Upper lobe of left lung (tissue), 6 donors: ENCODE results near the gene PSMD1. TPM values are rescaled to one million over a fixed set of nuclear protein-coding genes. Genes with fewer than 3 reads are reported as not detected.

ENCODE experiments used
- ATAC-seq, 2 donors: fragments of 200-7000 bp; cut with Tn5 transposase; one replicate each; pipeline ENCODE4 v1.9.1; 2022; ENCODE audit warnings: mild to moderate bottlenecking in 2 of 2, moderate library complexity in 2 of 2; ENCODE audit not compliant: low FRiP score in 2 of 2
- DNase-seq, 2 donors: peaks; one replicate each; pipeline ENCODE4 v3.0.0-alpha.2; 2019 to 2020
- H3K27ac ChIP-seq, 4 donors: fragments of 200-600 bp; sonication (generic); one replicate each; pipeline ENCODE4 v1.5.1; 2016 to 2019
- H3K27me3 ChIP-seq, 4 donors: fragments of 200-600 bp; sonication (generic); one replicate each; pipeline ENCODE4 v1.5.1; 2017 to 2019
- H3K36me3 ChIP-seq, 4 donors: fragments of 200-600 bp; sonication (generic); one replicate each; pipeline ENCODE4 v1.5.1; 2016 to 2019
- H3K4me1 ChIP-seq, 4 donors: fragments of 200-600 bp; sonication (generic); one replicate each; pipeline ENCODE4 v1.5.1; 2018 to 2019
- H3K4me3 ChIP-seq, 4 donors: fragments of 200-600 bp; sonication (generic); one replicate each; pipeline ENCODE4 v1.5.1; 2017 to 2019; ENCODE audit warnings: mild to moderate bottlenecking in 2 of 4, moderate library complexity in 1 of 4
- H3K9me3 ChIP-seq, 4 donors: fragments of 200-600 bp; sonication (generic); one replicate each; pipeline ENCODE4 v1.5.1; 2018 to 2019
- CTCF ChIP-seq, 6 experiments: fragments of 450-650 bp in 4 of 6; fragments of 200-600 bp in 2 of 6; sonication (generic) in 2 of 6; IDR thresholded peaks; one replicate each; pipeline ENCODE4 v1.5.1; 2016 to 2019; ENCODE audit warnings: antibody characterized with exemption in 6 of 6
- EP300 ChIP-seq, 4 donors: sonication (generic); formaldehyde crosslinking; IDR thresholded peaks; one replicate each; pipeline ENCODE4 v1.5.1; 2017; ENCODE audit warnings: antibody characterized with exemption in 4 of 4, control low read depth in 2 of 4
- POLR2A ChIP-seq, 4 donors: fragments of 450-650 bp; IDR thresholded peaks; one replicate each; pipeline ENCODE4 v1.5.1; 2016 to 2017; ENCODE audit warnings: antibody characterized with exemption in 4 of 4, mild to moderate bottlenecking in 2 of 4
- POLR2AphosphoS5 ChIP-seq, 2 donors: sonication (generic); formaldehyde crosslinking; IDR thresholded peaks; one replicate each; pipeline ENCODE4 v1.5.1; 2017; ENCODE audit warnings: antibody characterized with exemption in 2 of 2
- whole genome bisulfite sequencing, 2 donors: methylation state at CpG; one replicate each; pipeline ENCODE4 v1.1.5; 2017 to 2018; 5-methylcytosine and 5-hydroxymethylcytosine counted together
- total RNA-seq, 6 donors: library from RNA; depleted of rRNA in 4 of 6; stranded (reverse); fragments of >200 nt in 4 of 6; gene quantifications; one replicate each; pipeline versions ENCODE4 v1.1.0 to v1.2.1, GENCODE V29; 2016 to 2021
- donor health status: DM: no; HTN: no; CAD: no; lungs with moderate emphysema.
- donor health status: DM: no; HTN: yes; CAD: no; lungs with severe emphysema.

Gene PSMD1
- total RNA-seq, 6 donors from 2014 or later = 24.6 to 68.1 (median 57.0) TPM

- no peak for ATAC-seq
- no peak for TF ChIP-seq POLR2A (IDR thresholded peaks at IDR 0.05)
- no peak for TF ChIP-seq POLR2AphosphoS5 (IDR thresholded peaks at IDR 0.05)
- TF ChIP-seq CTCF (IDR thresholded peaks at IDR 0.05) = no peak
- TF ChIP-seq EP300 (IDR thresholded peaks at IDR 0.05) = no peak
- H3K27me3 ChIP-seq = peaks cover 0 to 26% (median 12%) of the 10 kb centered on the region in 4 donors
- H3K4me3 ChIP-seq = no peak overlapping the region
- H3K4me1 ChIP-seq = peaks cover 4 to 15% (median 7%) of the 10 kb centered on the region in 4 donors
- no peak overlapping the region for H3K27ac ChIP-seq
- H3K9me3 ChIP-seq = no peaks in the 10 kb centered on the region
- WGBS, 2 donors = 18 to 26% methylated on average over 4 of the region's 4 CpGs
- no peaks in the 10 kb centered on the region for H3K36me3 ChIP-seq
- DNase-seq = no peak
These were observed 22.3 kb upstream of the PSMD1 start for GRCh38 chr2:231034291-231034882.

- WGBS, 2 donors = 74 to 78% methylated on average over 4 of the region's 4 CpGs
These were observed 20.5 kb upstream of the PSMD1 start for GRCh38 chr2:231036131-231036530.

GRCh38 chr2:231036578-231037106 is 20.0 kb upstream of the PSMD1 start:
- DNase-seq = no peak
- H3K4me1 ChIP-seq = peaks cover 4 to 15% (median 7%) of the 10 kb centered on the region in 4 donors
- H3K27me3 ChIP-seq = peaks cover 0 to 27% (median 12%) of the 10 kb centered on the region in 4 donors
- no peak for ATAC-seq
- H3K4me3 ChIP-seq = peak overlapping the region in 1 of 4 donors; percentile 30
- no peak overlapping the region for H3K27ac ChIP-seq
- H3K9me3 ChIP-seq = no peaks in the 10 kb centered on the region
- 64 to 66% methylated on average over 12 of the region's 12 CpGs for WGBS, 2 donors
- no peaks in the 10 kb centered on the region for H3K36me3 ChIP-seq
- TF ChIP-seq EP300 (IDR thresholded peaks at IDR 0.05) = no peak
- no peak for TF ChIP-seq POLR2AphosphoS5 (IDR thresholded peaks at IDR 0.05)
- no peak for TF ChIP-seq POLR2A (IDR thresholded peaks at IDR 0.05)

More at GRCh38 chr2:231036131-231036530, 20.5 kb upstream of the PSMD1 start:
- Histone ChIP-seq H3K4me1 (peaks cover 4 to 15% (median 7%) of the 10 kb centered on the region in 4 donors), H3K27me3 (peaks cover 0 to 27% (median 12%) of the 10 kb centered on the region in 4 donors), H3K4me3 (no peak overlapping the region), H3K36me3 (no peaks in the 10 kb centered on the region), H3K9me3 (no peaks in the 10 kb centered on the region), H3K27ac (no peak overlapping the region)
- TF ChIP-seq POLR2AphosphoS5 (IDR thresholded peaks at IDR 0.05) (no peak), POLR2A (IDR thresholded peaks at IDR 0.05) (no peak), CTCF (IDR thresholded peaks at IDR 0.05) (no peak), EP300 (IDR thresholded peaks at IDR 0.05) (no peak)
- ATAC-seq (no peak), DNase-seq (no peak)

GRCh38 chr2:231037202-231037730 is 19.4 kb upstream of the PSMD1 start, which contains the start of gene C2orf72:
Gene C2orf72 (plus strand): TSS chr2:231037523. CDS start chr2:231037566, 43 bp downstream.
- Histone ChIP-seq H3K27ac (no peak within 1 kb of the TSS), H3K9me3 (no peaks in the 10 kb centered on the region), H3K36me3 (no peaks in the 10 kb centered on the region), H3K4me1 (peaks cover 4 to 15% (median 7%) of the 10 kb centered on the region in 4 donors), H3K27me3 (peaks cover 0 to 27% (median 12%) of the 10 kb centered on the region in 4 donors), H3K4me3 (peak within 1 kb of the TSS in 3 of 4 donors; percentile 37 to 40 (median 40))
- peak in 1 of 2 donors; percentile 73 for DNase-seq
- TF ChIP-seq EP300 (IDR thresholded peaks at IDR 0.05) = no peak
- no peak for TF ChIP-seq POLR2AphosphoS5 (IDR thresholded peaks at IDR 0.05)
- TF ChIP-seq CTCF (IDR thresholded peaks at IDR 0.05) = no peak
- TF ChIP-seq POLR2A (IDR thresholded peaks at IDR 0.05) = no peak
- WGBS, 2 donors = 0 to 7% methylated on average over 2 to 13 of the region's 61 CpGs
- ATAC-seq = no peak

- H3K36me3 ChIP-seq = no peaks in the 10 kb centered on the region
- peaks cover 4 to 15% (median 7%) of the 10 kb centered on the region in 4 donors for H3K4me1 ChIP-seq
- H3K27ac ChIP-seq = no peak overlapping the region
- 1 to 3% methylated on average over 13 to 24 of the region's 104 CpGs for WGBS, 2 donors
- DNase-seq (peak in 1 of 2 donors; percentile 85), ATAC-seq (no peak)
- peak overlapping the region in 3 of 4 donors; percentile 37 to 40 (median 40) for H3K4me3 ChIP-seq
- no peak for TF ChIP-seq CTCF (IDR thresholded peaks at IDR 0.05)
- H3K9me3 ChIP-seq = no peaks in the 10 kb centered on the region
- peaks cover 0 to 27% (median 12%) of the 10 kb centered on the region in 4 donors for H3K27me3 ChIP-seq
These were observed 18.8 kb upstream of the PSMD1 start for GRCh38 chr2:231037731-231038482.
